Ascending aorta (tissue), 2 donors: Measurements from ENCODE around the gene RBM6. TPM values are rescaled to one million over a fixed set of nuclear protein-coding genes. Genes with fewer than 3 reads are reported as not detected.
"Not testable (repeated sequence)": the region's sequence is repeated elsewhere in the genome, so short reads cannot be mapped to it uniquely, and the experiment has no call there.

Experiments used
- DNase-seq, 2 donors: peaks; one replicate each; pipeline ENCODE4 v3.0.0-alpha.2; 2019; ENCODE audit warnings: low spot score in 2 of 2
- H3K27ac ChIP-seq, 2 donors: fragments of 200-600 bp; sonication (generic); one replicate each; pipeline ENCODE4 v1.5.1; 2016 to 2017; ENCODE audit warnings: mild to moderate bottlenecking in 1 of 2
- H3K27me3 ChIP-seq: fragments of 200-600 bp; sonication (generic); one replicate; pipeline ENCODE4 v1.5.1; 2017
- H3K36me3 ChIP-seq, 2 donors: fragments of 200-600 bp; sonication (generic); one replicate each; pipeline ENCODE4 v1.5.1; 2016
- H3K4me1 ChIP-seq, 2 donors: fragments of 200-600 bp; sonication (generic); one replicate each; pipeline ENCODE4 v1.5.1; 2016 to 2017; ENCODE audit warnings: mild to moderate bottlenecking in 1 of 2
- H3K4me3 ChIP-seq, 2 donors: fragments of 200-600 bp; sonication (generic); one replicate each; pipeline ENCODE4 v1.5.1; 2016 to 2017; ENCODE audit warnings: mild to moderate bottlenecking in 1 of 2
- H3K9me3 ChIP-seq, 2 donors: fragments of 200-600 bp; sonication (generic); one replicate each; pipeline ENCODE4 v1.5.1; 2016
- intact Hi-C: fragments of 100-400 bp; cut with DNase I; formaldehyde crosslinking; loops from one replicate; pipeline ENCODE4 v1.15.1; 2023
- total RNA-seq: library from RNA; depleted of rRNA; stranded (reverse); fragments of >200 nt; gene quantifications from one replicate; pipeline ENCODE4 v1.1.0, GENCODE V29; 2016
- TF ChIP-seq, protein P1 (sequence below), 3 experiments: fragments of 200-600 bp in 2 of 3; fragments of 450-650 bp in 1 of 3; sonication (generic) in 2 of 3; IDR thresholded peaks; one replicate each; pipeline ENCODE4 v1.5.1; 2016 to 2019; ENCODE audit warnings: antibody characterized with exemption in 3 of 3, mild to moderate bottlenecking in 1 of 3, moderate library complexity in 1 of 3

RBM6 gene
- total RNA-seq, 1 donor from 2014 or later = 84.7 TPM

DNA sequence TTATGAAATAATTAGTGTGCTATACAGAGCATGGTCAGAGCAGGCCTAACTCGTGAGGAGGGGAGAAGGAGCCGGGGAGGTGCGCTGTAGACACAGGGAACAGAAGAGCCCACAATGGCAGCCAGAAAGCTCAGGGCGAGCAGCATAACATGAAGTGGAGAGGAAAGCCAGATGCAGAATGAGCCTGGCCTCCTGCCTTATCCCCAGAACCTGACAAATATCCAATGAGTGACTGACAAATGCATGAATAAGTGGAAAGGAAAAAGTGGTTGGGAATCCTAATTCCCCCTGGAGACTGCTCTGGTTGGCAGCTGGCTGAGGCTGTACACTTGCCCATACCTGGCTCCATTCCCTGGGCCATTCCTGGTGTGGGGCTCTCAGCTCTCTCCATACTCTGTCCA is 27.1 kb upstream of the RBM6 start:
- DNase-seq = no peak
- Histone ChIP-seq H3K4me3 (no peak overlapping the region), H3K36me3 (peaks cover 21 to 33% of the 10 kb centered on the region in 2 donors), H3K27me3 (no peaks in the 10 kb centered on the region), H3K9me3 (no peaks in the 10 kb centered on the region), H3K27ac (no peak overlapping the region), H3K4me1 (peaks cover 0 to 5% of the 10 kb centered on the region in 2 donors)
- TF ChIP-seq, protein P1, sequence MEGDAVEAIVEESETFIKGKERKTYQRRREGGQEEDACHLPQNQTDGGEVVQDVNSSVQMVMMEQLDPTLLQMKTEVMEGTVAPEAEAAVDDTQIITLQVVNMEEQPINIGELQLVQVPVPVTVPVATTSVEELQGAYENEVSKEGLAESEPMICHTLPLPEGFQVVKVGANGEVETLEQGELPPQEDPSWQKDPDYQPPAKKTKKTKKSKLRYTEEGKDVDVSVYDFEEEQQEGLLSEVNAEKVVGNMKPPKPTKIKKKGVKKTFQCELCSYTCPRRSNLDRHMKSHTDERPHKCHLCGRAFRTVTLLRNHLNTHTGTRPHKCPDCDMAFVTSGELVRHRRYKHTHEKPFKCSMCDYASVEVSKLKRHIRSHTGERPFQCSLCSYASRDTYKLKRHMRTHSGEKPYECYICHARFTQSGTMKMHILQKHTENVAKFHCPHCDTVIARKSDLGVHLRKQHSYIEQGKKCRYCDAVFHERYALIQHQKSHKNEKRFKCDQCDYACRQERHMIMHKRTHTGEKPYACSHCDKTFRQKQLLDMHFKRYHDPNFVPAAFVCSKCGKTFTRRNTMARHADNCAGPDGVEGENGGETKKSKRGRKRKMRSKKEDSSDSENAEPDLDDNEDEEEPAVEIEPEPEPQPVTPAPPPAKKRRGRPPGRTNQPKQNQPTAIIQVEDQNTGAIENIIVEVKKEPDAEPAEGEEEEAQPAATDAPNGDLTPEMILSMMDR (IDR thresholded peaks at IDR 0.05) = no peak
- intact Hi-C loops = no loop called here

DNA sequence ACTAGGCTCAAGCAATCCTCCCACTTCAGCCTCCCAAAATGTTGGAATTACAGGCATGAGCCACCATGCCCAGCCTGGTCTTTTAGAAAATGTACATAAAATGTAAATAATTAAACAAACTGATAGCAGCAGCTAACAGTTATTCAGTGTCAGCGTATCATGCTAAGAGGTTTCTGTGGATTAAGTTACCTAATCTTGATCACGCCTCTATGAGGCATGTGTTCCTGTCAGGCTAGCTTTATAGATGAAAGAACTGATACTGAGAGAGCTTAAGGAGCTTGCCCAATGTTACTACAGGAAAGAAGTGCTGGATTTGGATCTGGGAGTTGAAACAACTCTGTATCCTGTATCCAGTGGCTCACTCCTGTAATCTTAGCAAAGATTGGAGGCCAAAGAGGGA is 25.0 kb upstream of the RBM6 start:
- H3K9me3 ChIP-seq = no peaks in the 10 kb centered on the region
- no peak for DNase-seq
- H3K27ac ChIP-seq = no peak overlapping the region
- intact Hi-C loops = no loop called here
- TF ChIP-seq, protein P1 (IDR thresholded peaks at IDR 0.05) = no peak
- no peak overlapping the region for H3K4me3 ChIP-seq
- H3K4me1 ChIP-seq = peaks cover 0 to 5% of the 10 kb centered on the region in 2 donors
- no peaks in the 10 kb centered on the region for H3K27me3 ChIP-seq
- peaks cover 15 to 21% of the 10 kb centered on the region in 2 donors for H3K36me3 ChIP-seq

DNA sequence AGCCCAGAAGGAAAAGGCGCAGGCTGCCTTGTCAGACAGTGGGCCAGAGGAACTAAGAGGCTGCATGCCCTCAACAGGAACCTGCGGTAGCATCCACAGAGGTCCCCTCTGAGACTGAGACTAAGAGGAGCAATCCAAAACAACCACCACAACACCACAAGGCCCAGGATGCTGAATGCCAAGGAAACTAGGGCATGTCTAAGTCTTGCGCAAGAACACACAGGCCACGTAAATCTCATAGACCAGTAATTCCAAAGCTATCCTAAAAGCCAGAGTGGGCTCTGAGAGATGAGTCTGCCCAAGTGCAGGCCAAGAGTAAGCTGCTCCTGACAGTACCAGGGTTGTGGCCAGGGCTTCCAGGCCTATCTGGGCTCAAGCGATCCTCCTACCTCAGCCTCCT is 23.3 kb upstream of the RBM6 start:
- TF ChIP-seq, protein P1 (IDR thresholded peaks at IDR 0.05) = no peak
- Histone ChIP-seq H3K27me3 (no peaks in the 10 kb centered on the region), H3K9me3 (no peaks in the 10 kb centered on the region), H3K27ac (no peak overlapping the region), H3K36me3 (peaks cover 3 to 6% of the 10 kb centered on the region in 2 donors), H3K4me1 (peaks cover 0 to 5% of the 10 kb centered on the region in 2 donors), H3K4me3 (no peak overlapping the region)
- intact Hi-C loops = no loop called here
- DNase-seq = no peak

DNA sequence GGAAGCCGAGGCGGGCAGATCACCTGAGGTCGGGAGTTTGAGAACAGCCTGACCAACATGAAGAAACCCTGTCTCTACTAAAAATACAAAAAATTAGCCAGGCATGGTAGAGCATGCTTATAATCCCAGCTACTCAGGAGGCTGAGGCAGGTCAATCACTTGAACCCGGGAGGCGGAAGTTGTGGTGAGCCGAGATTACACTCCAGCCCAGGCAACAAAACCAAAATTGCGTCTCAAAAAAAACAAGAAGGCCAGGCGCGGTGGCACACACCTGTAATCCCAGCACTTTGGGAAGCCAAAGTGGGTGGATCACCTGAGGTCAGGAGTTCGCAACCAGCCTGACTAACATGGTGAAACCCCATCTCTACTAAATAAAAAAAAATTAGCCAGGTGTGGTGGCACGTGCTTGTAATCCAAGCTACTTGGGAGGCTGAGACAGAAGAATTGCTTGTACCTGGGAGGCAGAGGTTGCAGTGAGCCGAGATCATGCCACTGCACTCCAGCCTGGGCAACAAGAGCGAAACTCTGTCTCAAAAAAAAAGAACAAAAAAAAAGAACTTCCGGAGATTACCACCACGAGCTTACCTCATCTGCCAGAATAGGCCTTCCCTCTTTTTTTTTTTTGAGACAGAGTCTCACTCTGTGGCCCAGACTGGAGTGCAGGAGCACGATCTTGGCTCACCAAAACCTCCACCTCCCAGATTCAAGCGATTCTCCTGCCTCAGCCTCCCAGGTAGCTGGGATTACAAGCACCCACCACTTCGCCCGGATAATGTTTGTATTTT is 22.0 kb upstream of the RBM6 start:
- H3K4me3 ChIP-seq, H3K9me3 ChIP-seq, H3K36me3 ChIP-seq, H3K4me1 ChIP-seq, intact Hi-C loops, H3K27me3 ChIP-seq, DNase-seq, H3K27ac ChIP-seq: not testable (repeated sequence)

DNA sequence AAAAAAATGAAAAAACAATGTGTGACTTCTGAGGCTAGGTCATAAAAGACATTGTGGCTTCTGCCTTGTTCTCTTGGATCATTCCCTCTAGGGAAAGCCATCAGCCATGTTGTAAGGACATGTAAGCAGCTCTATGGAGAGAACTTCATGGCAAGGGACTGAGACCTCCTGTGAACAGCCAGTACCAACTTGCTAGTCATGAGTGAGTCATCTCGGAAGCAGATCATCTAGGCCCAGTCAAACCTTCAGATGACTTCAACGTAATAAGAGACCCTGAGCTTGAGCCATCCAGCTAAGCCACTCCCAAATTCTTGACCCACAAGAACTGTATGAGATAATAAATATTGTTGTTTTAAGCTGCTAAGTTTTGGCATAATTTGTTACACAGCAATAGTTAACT is 15.3 kb upstream of the RBM6 start:
- TF ChIP-seq, protein P1 (IDR thresholded peaks at IDR 0.05) = no peak
- intact Hi-C loops = no loop called here
- no peak for DNase-seq

DNA sequence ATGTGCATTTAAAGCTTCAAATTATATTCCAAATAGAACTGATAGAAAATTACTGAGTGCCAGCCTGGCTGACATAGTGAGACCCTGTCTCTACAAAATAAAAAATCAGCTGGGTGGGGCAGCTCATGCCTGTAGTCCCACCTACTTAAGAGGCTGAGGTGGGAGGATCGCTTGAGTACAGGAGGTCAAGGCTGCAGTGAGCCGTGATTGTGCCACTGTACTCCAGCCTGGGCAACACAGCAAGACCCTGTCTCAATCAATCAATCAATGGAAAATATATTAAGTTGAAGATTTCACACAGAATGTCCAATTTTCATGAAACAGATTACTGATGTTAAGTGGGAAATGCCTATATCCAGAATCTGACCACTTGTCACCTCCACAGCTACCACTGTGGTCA is 14.5 kb upstream of the RBM6 start:
- H3K4me3 ChIP-seq = no peak overlapping the region
- intact Hi-C loops = no loop called here
- no peaks in the 10 kb centered on the region for H3K27me3 ChIP-seq
- no peak overlapping the region for H3K27ac ChIP-seq
- DNase-seq = no peak
- H3K4me1 ChIP-seq = peaks cover 8 to 10% of the 10 kb centered on the region in 2 donors
- TF ChIP-seq, protein P1 (IDR thresholded peaks at IDR 0.05) = no peak
- H3K36me3 ChIP-seq = peaks cover 3 to 6% of the 10 kb centered on the region in 2 donors
- H3K9me3 ChIP-seq = no peaks in the 10 kb centered on the region

More for the DNA sequence above, 15.3 kb upstream of the RBM6 start:
- Histone ChIP-seq H3K36me3 (peaks cover 3 to 6% of the 10 kb centered on the region in 2 donors), H3K27me3 (no peaks in the 10 kb centered on the region), H3K27ac (no peak overlapping the region), H3K4me3 (no peak overlapping the region), H3K9me3 (no peaks in the 10 kb centered on the region), H3K4me1 (peaks cover 5 to 10% of the 10 kb centered on the region in 2 donors)
